ENCODE results near the gene LDAH.

Gene LDAH

GRCh38 chr2:20684581-20685063 lies 138.3 kb downstream of the LDAH start:
- DNase-seq (ENCODE audit: low read depth in 1 of 2, low spot score in 1 of 2) = no peak

GRCh38 chr2:20682167-20682920 lies 140.6 kb downstream of the LDAH start:
- no peak for DNase-seq (ENCODE audit: low read depth in 1 of 2, low spot score in 1 of 2)

DNA sequence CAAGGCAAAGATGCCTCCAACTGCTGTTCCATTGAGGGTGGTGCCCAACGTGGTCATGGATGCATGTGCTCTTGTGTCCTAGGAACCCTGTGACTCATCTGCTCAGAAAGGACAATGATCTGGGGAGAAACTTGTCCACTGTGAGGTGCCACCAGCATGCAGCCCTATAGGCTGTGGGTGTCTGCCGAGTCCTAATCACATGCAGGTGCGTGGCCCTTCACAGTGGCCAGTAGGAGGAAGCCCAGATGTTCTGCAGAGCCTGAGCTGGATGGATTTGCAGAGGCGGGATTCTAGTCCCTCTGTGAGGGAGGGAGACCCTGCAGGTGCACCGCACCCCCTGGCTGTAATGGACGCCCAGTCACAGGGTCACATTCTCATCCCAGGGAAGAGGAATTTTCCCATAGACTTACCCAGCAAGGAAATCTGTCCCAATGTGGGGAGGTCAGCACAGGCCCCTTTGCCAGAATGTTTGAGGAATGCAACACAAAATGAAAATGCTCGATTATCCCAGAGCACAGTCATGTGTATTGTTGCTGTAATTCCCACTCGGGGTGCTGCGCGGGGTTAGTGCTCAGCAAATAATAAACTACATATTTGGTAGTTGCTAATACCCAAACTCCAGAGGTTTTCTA lies 142.0 kb downstream of the LDAH start:
- DNase-seq (ENCODE audit: low read depth in 1 of 2, low spot score in 1 of 2) = no peak

DNA sequence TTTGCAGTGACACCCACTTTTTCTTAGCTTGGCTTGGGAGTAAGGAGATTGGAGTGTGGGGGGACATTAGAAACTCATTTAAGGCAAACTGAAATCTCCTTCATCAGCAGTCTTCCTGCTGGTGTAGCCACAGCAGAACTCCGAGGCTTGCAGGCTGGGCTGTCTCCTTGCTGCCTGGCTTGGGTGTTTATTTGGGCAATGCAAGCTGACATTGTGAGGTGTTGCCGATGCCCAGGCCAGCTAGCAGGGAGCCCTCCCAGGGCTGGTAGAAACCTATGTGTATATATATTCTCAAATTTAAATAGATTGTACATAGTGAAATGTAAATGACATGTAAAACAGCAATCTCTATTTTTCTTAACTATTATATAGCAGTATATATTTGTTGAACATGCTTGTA lies 144.1 kb downstream of the LDAH start:
- DNase-seq (ENCODE audit: low read depth in 1 of 2, low spot score in 1 of 2) = no peak

- no peak for DNase-seq (ENCODE audit: low read depth in 1 of 2, low spot score in 1 of 2)
These were observed 144.9 kb downstream of the LDAH start for GRCh38 chr2:20678086-20678395.

- DNase-seq (ENCODE audit: low read depth in 1 of 2, low spot score in 1 of 2) = no peak
These were observed 145.4 kb downstream of the LDAH start for GRCh38 chr2:20677301-20678085.

GRCh38 chr2:20676353-20677215 lies 146.3 kb downstream of the LDAH start:
- no peak for DNase-seq (ENCODE audit: low read depth in 1 of 2, low spot score in 1 of 2)

GRCh38 chr2:20675701-20676352 lies 147.1 kb downstream of the LDAH start:
- no peak for DNase-seq (ENCODE audit: low read depth in 1 of 2, low spot score in 1 of 2)

GRCh38 chr2:20674974-20675679 lies 147.8 kb downstream of the LDAH start:
- no peak for DNase-seq (ENCODE audit: low read depth in 1 of 2, low spot score in 1 of 2)

DNA sequence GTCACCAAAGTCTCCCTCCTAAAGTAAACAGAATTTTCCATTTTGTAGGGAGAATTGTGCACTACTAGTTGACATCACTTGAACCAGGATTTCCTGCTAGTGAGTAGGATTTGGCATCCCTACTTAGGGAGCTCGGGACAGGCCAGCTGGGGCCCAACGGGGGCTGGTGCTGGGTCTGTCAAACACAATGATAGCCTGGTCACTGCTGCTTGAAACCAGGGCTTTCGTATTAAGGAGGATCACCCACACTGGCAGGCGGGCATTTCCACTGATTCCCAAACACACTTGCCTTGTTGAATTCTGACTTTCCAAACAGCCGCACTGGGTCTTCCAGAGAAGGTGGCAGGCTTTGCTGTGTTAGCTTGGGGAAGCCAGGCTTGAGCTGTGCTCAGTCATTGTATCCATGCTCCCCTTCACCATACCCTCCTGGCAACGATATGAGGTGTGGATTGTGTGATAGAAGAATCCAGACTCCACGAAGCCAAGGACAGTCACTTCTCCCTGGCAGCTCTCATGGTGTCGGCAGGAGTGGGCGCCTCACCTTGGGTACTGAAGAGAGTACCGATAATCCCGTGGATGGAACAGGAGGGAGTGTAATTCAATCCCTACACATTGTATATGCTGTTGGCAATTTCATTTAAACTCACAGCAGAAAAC lies 148.5 kb downstream of the LDAH start:
- DNase-seq (ENCODE audit: low read depth in 1 of 2, low spot score in 1 of 2) = no peak

DNA sequence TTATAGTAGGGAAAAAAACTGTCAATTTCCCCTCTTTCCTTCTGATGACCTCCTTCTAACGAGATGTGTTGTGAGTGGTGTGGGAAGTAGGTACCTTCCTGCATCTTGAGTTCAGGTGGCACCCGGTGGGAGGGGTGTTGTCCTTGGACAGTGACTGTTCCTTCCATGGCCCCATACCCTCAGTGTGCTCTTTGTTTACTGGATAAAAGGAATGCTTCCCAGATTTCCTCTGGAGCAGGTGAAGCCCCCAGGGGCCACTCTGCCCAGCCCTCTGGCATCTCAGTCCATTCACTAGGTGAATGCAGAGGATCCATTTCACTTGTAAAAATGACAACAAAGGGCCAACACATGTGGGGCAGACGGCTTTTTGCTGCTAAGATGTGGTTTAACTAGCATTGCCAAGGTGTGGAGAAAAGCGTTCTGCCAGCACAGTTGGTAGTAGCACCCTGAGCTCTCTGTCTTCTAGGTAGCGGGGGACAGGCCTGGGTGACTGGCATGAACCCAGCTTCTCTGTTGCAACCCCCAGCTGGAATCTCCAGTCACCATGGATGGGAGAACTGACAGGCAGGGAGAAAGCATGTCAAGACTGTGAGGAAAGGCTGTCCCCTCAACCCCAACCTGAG lies 149.1 kb downstream of the LDAH start:
- no peak for DNase-seq (ENCODE audit: low read depth in 1 of 2, low spot score in 1 of 2)

GRCh38 chr2:20672201-20672951 lies 150.5 kb downstream of the LDAH start:
- DNase-seq (ENCODE audit: low read depth in 1 of 2, low spot score in 1 of 2) = no peak

DNA sequence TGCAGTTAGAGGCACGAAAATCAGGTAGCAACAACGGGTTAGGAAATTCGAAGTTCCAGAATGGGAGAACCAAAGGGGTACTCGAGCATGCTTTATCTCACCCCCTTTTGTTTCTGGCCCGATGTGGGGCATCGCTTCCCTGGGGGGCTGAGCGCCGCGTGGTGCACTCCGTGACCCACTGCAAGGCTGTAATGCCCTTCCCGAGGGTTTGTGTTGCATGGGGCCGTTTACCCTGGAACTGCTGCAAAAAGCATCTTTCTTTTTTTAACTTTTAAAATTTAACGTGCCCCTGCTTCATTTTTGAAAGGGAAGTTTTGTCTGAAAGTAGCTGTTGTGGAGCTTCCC lies 151.2 kb downstream of the LDAH start:
- DNase-seq (ENCODE audit: low read depth in 1 of 2, low spot score in 1 of 2) = no peak

DNA sequence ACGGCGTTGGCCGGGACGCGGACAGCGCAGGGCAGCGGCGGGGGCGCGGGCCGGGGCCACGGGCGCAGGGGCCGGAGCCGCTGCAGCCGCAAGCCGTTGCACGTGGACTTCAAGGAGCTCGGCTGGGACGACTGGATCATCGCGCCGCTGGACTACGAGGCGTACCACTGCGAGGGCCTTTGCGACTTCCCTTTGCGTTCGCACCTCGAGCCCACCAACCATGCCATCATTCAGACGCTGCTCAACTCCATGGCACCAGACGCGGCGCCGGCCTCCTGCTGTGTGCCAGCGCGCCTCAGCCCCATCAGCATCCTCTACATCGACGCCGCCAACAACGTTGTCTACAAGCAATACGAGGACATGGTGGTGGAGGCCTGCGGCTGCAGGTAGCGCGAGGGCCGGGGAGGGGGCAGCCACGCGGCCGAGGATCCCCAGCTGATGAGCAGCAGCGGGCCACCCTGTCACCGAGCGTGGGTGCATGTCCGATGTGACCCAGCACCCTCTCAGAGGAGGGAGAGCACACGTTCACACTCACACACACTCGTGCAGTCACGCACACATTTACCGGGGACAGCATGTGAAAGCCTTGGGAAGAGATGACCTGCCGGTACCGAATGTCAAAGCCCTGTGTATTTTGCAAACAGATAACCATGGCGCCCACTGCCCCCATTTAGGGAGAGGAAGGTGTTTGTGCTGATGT lies 151.7 kb downstream of the LDAH start:
- DNase-seq (ENCODE audit: low read depth in 1 of 2, low spot score in 1 of 2) = no peak

GRCh38 chr2:20670315-20671035 lies 152.4 kb downstream of the LDAH start:
- no peak for DNase-seq (ENCODE audit: low read depth in 1 of 2, low spot score in 1 of 2)

- DNase-seq (ENCODE audit: low read depth in 1 of 2, low spot score in 1 of 2) = no peak
These were observed 153.2 kb downstream of the LDAH start for GRCh38 chr2:20669562-20670314.

All from stimulated activated CD4-positive, alpha-beta T cell treated with anti-CD3 and anti-CD28 coated beads, Interleukin-15, amount 100 ng/mL, for 1 hour (primary cell).